Measurements from ENCODE around the gene EXOC2. TPM values are rescaled to one million over a fixed set of nuclear protein-coding genes. Genes with fewer than 3 reads are reported as not detected.

Gene EXOC2
- total RNA-seq, 1 donor from 2014 or later = 46.5 TPM

GRCh38 chr6:446418-447366 is 246.2 kb downstream of the EXOC2 start:
- Histone ChIP-seq H3K36me3 (no peaks in the 10 kb centered on the region), H3K9me3 (ENCODE audit: low read depth) (no peaks in the 10 kb centered on the region), H3K27me3 (no peaks in the 10 kb centered on the region), H3K27ac (no peak overlapping the region), H2AFZ (replicated peaks) (no peak overlapping the region), H3K4me1 (peaks cover 5% of the 10 kb centered on the region), H4K20me1 (ENCODE audit: low read depth) (no peaks in the 10 kb centered on the region), H3K79me2 (ENCODE audit: low read depth) (no peaks in the 10 kb centered on the region), H3K4me3 (no peak overlapping the region), H3K9ac (no peak overlapping the region), H3F3A (ENCODE audit: low read depth) (no peaks in the 10 kb centered on the region), H3K4me2 (no peak overlapping the region)
- Mint-ChIP-seq H3K4me3 (no peak overlapping the region), H3K36me3 (no peaks in the 10 kb centered on the region), H3K4me1 (peaks cover 4% of the 10 kb centered on the region), H3K9me3 (peaks cover 15% of the 10 kb centered on the region), H3K27me3 (ENCODE audit: insufficient read depth, low read depth) (peaks cover 4% of the 10 kb centered on the region), H3K27ac (no peak overlapping the region)
- TF ChIP-seq EZH2 (IDR thresholded peaks at IDR 0.05) (no peak), EZH2phosphoT487 (IDR thresholded peaks at IDR 0.05) (no peak), CTCF (IDR thresholded peaks at IDR 0.05) (no peak)
- DNase-seq (ENCODE audit: low spot score) = no peak

GRCh38 chr6:445571-446417 is 247.1 kb downstream of the EXOC2 start:
- H3K4me1 Mint-ChIP-seq = peaks cover 4% of the 10 kb centered on the region

GRCh38 chr6:444653-445275 is 248.2 kb downstream of the EXOC2 start:
- no peak overlapping the region for H3K4me2 ChIP-seq
- H3K4me1 Mint-ChIP-seq = peaks cover 4% of the 10 kb centered on the region

More at GRCh38 chr6:445571-446417, 247.1 kb downstream of the EXOC2 start:
- Histone ChIP-seq H3F3A (ENCODE audit: low read depth) (no peaks in the 10 kb centered on the region), H3K9ac (no peak overlapping the region), H3K27ac (no peak overlapping the region), H2AFZ (replicated peaks) (no peak overlapping the region), H3K79me2 (ENCODE audit: low read depth) (no peaks in the 10 kb centered on the region), H3K9me3 (ENCODE audit: low read depth) (no peaks in the 10 kb centered on the region), H3K4me3 (no peak overlapping the region), H4K20me1 (ENCODE audit: low read depth) (no peaks in the 10 kb centered on the region), H3K4me2 (no peak overlapping the region), H3K36me3 (no peaks in the 10 kb centered on the region), H3K27me3 (no peaks in the 10 kb centered on the region), H3K4me1 (peaks cover 5% of the 10 kb centered on the region)
- Mint-ChIP-seq H3K9me3 (peaks cover 15% of the 10 kb centered on the region), H3K27ac (peak overlapping the region; percentile 60), H3K27me3 (ENCODE audit: insufficient read depth, low read depth) (peaks cover 4% of the 10 kb centered on the region), H3K4me3 (no peak overlapping the region), H3K36me3 (no peaks in the 10 kb centered on the region)
- DNase-seq (ENCODE audit: low spot score) = no peak
- TF ChIP-seq EZH2 (IDR thresholded peaks at IDR 0.05) = no peak
- no peak for TF ChIP-seq EZH2phosphoT487 (IDR thresholded peaks at IDR 0.05)

More at GRCh38 chr6:444653-445275, 248.2 kb downstream of the EXOC2 start:
- TF ChIP-seq EZH2phosphoT487 (IDR thresholded peaks at IDR 0.05) = no peak
- no peak for TF ChIP-seq CTCF (IDR thresholded peaks at IDR 0.05)
- no peak for TF ChIP-seq EZH2 (IDR thresholded peaks at IDR 0.05)
- no peak for DNase-seq (ENCODE audit: low spot score)
- H3K79me2 ChIP-seq (ENCODE audit: low read depth) = no peaks in the 10 kb centered on the region
- no peaks in the 10 kb centered on the region for H3K9me3 ChIP-seq (ENCODE audit: low read depth)
- no peak overlapping the region for H2AFZ ChIP-seq (replicated peaks)
- H3K9ac ChIP-seq = no peak overlapping the region
- no peak overlapping the region for H3K4me3 ChIP-seq
- no peak overlapping the region for H3K27ac ChIP-seq
- H3K36me3 Mint-ChIP-seq = no peaks in the 10 kb centered on the region
- H3K27me3 ChIP-seq = no peaks in the 10 kb centered on the region
- H3K27ac Mint-ChIP-seq = no peak overlapping the region
- no peaks in the 10 kb centered on the region for H3K36me3 ChIP-seq
- peaks cover 4% of the 10 kb centered on the region for H3K27me3 Mint-ChIP-seq (ENCODE audit: insufficient read depth, low read depth)
- peaks cover 5% of the 10 kb centered on the region for H3K4me1 ChIP-seq
- H4K20me1 ChIP-seq (ENCODE audit: low read depth) = no peaks in the 10 kb centered on the region
- no peak overlapping the region for H3K4me3 Mint-ChIP-seq
- no peaks in the 10 kb centered on the region for H3F3A ChIP-seq (ENCODE audit: low read depth)
- H3K9me3 Mint-ChIP-seq = peaks cover 9% of the 10 kb centered on the region
